H1 (cell line): ENCODE results near the gene RUFY2. TPM values are rescaled to one million over a fixed set of nuclear protein-coding genes. Genes with fewer than 3 reads are reported as not detected.

Experiments used
- CTCF ChIA-PET: fragments of 300-600 bp; sonication (Branson Sonifier 250); formaldehyde crosslinking; loops from one replicate; lab custom pipeline; 2021; ENCODE audit not compliant: partially characterized antibody; lab: Charles Lee
- POLR2A ChIA-PET: fragments of 300-600 bp; sonication (Branson Sonifier 250); formaldehyde crosslinking; loops from one replicate; lab custom pipeline; 2021; ENCODE audit warnings: inconsistent platforms; ENCODE audit not compliant: partially characterized antibody; lab: Charles Lee
- DNase-seq, 2 experiments: peaks; one replicate each; pipeline versions ENCODE4 v3.0.0 to v3.0.0-alpha.2; 2010 to 2022; ENCODE audit warnings: low spot score in 2 of 2, low read depth in 1 of 2, mixed read lengths in 1 of 2
- FAIRE-seq: peaks from 2 replicates; lab custom pipeline; 2011; peaks lifted over from hg19 to GRCh38; lab: Jason Lieb, UNC
- H2AFZ ChIP-seq: 2 replicates; pipeline ENCODE4 v1.8.1; 2012; ENCODE audit warnings: low read length, inconsistent platforms
- H2AK5ac ChIP-seq: 2 replicates; pipeline ENCODE4 v1.6.1; 2013; ENCODE audit warnings: low read depth, low read length
- H2BK120ac ChIP-seq: replicated peaks from 2 replicates; pipeline ENCODE3; 2013; ENCODE audit warnings: low read depth, low read length, inconsistent platforms
- H2BK12ac ChIP-seq: 2 replicates; pipeline ENCODE4 v1.6.1; 2013; ENCODE audit warnings: low read depth, low read length
- H2BK15ac ChIP-seq: 2 replicates; pipeline ENCODE4 v1.6.1; 2013; ENCODE audit warnings: low read length
- H2BK20ac ChIP-seq: 2 replicates; pipeline ENCODE4 v1.6.1; 2013; ENCODE audit warnings: low read length
- H2BK5ac ChIP-seq: 2 replicates; pipeline ENCODE4 v1.6.1; 2013; ENCODE audit warnings: low read depth, low read length
- H3K14ac ChIP-seq: 2 replicates; pipeline ENCODE4 v1.6.1; 2013; ENCODE audit warnings: inconsistent platforms; ENCODE audit not compliant: insufficient read length
- H3K18ac ChIP-seq: 2 replicates; pipeline ENCODE4 v1.6.1; 2013; ENCODE audit warnings: low read length; ENCODE audit errors: extremely low read depth
- H3K23ac ChIP-seq: 2 replicates; pipeline ENCODE4 v1.6.1; 2013; ENCODE audit warnings: inconsistent platforms; ENCODE audit not compliant: insufficient read length
- H3K23me2 ChIP-seq: 2 replicates; pipeline ENCODE4 v1.6.1; 2013; ENCODE audit warnings: low read depth, low read length
- H3K27ac ChIP-seq: 2 replicates; pipeline ENCODE4 v1.6.1; 2011; ENCODE audit warnings: low read depth, low read length, inconsistent platforms
- H3K27me3 ChIP-seq, 4 experiments: replicated peaks in 1 of 4; 1 replicate in 1 of 4; 2 replicates in 3 of 4; pipeline versions ENCODE4 v1.6.1 to v1.8.1; 2011 to 2013; ENCODE audit warnings: low read length in 3 of 4, mild to moderate bottlenecking in 3 of 4, inconsistent platforms in 2 of 4, mixed read lengths in 2 of 4, moderate library complexity in 1 of 4; ENCODE audit not compliant: control insufficient read depth in 3 of 4, insufficient read depth in 3 of 4; ENCODE audit errors: extremely low read depth in 1 of 4
- H3K36me3 ChIP-seq, 4 experiments: 2 replicates each; pipeline versions ENCODE4 v1.6.1 to v1.8.1; 2011 to 2013; ENCODE audit warnings: mild to moderate bottlenecking in 4 of 4, low read length in 3 of 4, moderate library complexity in 2 of 4, control low read depth in 1 of 4, inconsistent platforms in 1 of 4; ENCODE audit not compliant: insufficient read depth in 4 of 4, control insufficient read depth in 2 of 4
- H3K4ac ChIP-seq: replicated peaks from 2 replicates; pipeline ENCODE3; 2013; ENCODE audit warnings: low read length, low read depth, mixed read lengths, inconsistent platforms; ENCODE audit not compliant: insufficient read length
- H3K4me1 ChIP-seq, 4 experiments: replicated peaks in 1 of 4; 1 replicate in 1 of 4; 2 replicates in 3 of 4; pipeline versions ENCODE4 v1.6.1 to v1.8.1; 2011 to 2013; ENCODE audit warnings: low read length in 3 of 4, inconsistent platforms in 2 of 4, mixed read lengths in 1 of 4; ENCODE audit not compliant: insufficient read depth in 4 of 4, control insufficient read depth in 3 of 4
- H3K4me2 ChIP-seq, 2 experiments: 2 replicates each; pipeline versions ENCODE4 v1.6.1 to v1.8.1; 2011 to 2013; ENCODE audit warnings: low read depth in 2 of 2, low read length in 2 of 2, control low read depth in 1 of 2, inconsistent platforms in 1 of 2, mild to moderate bottlenecking in 1 of 2; ENCODE audit not compliant: insufficient read depth in 1 of 2
- H3K4me3 ChIP-seq, 4 experiments: fragments of 200-600, 300-600 bp in 1 of 4; sonication (generic), shearing (Covaris generic), sonication (Bioruptor Twin) in 1 of 4; 2 replicates each; pipeline versions ENCODE4 v1.5.1 to v1.8.1; 2011 to 2016; ENCODE audit warnings: low read length in 4 of 4, low read depth in 3 of 4, control low read depth in 2 of 4, inconsistent platforms in 2 of 4, mild to moderate bottlenecking in 2 of 4, mixed read lengths in 1 of 4, moderate library complexity in 1 of 4; ENCODE audit not compliant: insufficient read depth in 2 of 4; ENCODE audit errors: extremely low read depth in 1 of 4
- H3K56ac ChIP-seq: replicated peaks from 2 replicates; pipeline ENCODE3; 2013; ENCODE audit warnings: low read depth, mild to moderate bottlenecking, mixed read lengths, low read length, inconsistent platforms; ENCODE audit not compliant: insufficient read length
- H3K79me1 ChIP-seq: 2 replicates; pipeline ENCODE4 v1.6.1; 2013; ENCODE audit warnings: low read depth, low read length, control low read depth
- H3K79me2 ChIP-seq, 2 experiments: 2 replicates each; pipeline versions ENCODE4 v1.6.1 to v1.8.1; 2012 to 2013; ENCODE audit warnings: low read length in 2 of 2, mild to moderate bottlenecking in 2 of 2, inconsistent platforms in 1 of 2; ENCODE audit not compliant: insufficient read depth in 2 of 2, control insufficient read depth in 1 of 2
- H3K9ac ChIP-seq, 4 experiments: replicated peaks in 1 of 4; 1 replicate in 1 of 4; 2 replicates in 3 of 4; pipeline versions ENCODE4 v1.6.1 to v1.8.1; 2011 to 2013; ENCODE audit warnings: low read depth in 3 of 4, low read length in 3 of 4, control low read depth in 2 of 4, mild to moderate bottlenecking in 2 of 4, moderate library complexity in 2 of 4, inconsistent platforms in 1 of 4; ENCODE audit errors: extremely low read depth in 1 of 4
- H3K9me3 ChIP-seq, 2 experiments: 2 replicates each; pipeline versions ENCODE4 v1.6.1 to v1.8.1; 2012 to 2013; ENCODE audit warnings: mild to moderate bottlenecking in 2 of 2, moderate library complexity in 2 of 2, control low read depth in 1 of 2, inconsistent platforms in 1 of 2, low read depth in 1 of 2, low read length in 1 of 2, mixed read lengths in 1 of 2; ENCODE audit not compliant: insufficient read depth in 2 of 2
- H4K20me1 ChIP-seq, 2 experiments: replicated peaks in 1 of 2; 2 replicates each; pipeline versions ENCODE3 to v1.8.1; 2011 to 2013; ENCODE audit warnings: inconsistent platforms in 2 of 2, low read length in 2 of 2, mild to moderate bottlenecking in 1 of 2; ENCODE audit not compliant: insufficient read depth in 2 of 2, control insufficient read depth in 1 of 2
- H4K5ac ChIP-seq: 2 replicates; pipeline ENCODE4 v1.6.1; 2013; ENCODE audit warnings: low read length, low read depth, mixed read lengths, inconsistent platforms; ENCODE audit not compliant: insufficient read length
- H4K8ac ChIP-seq: 2 replicates; pipeline ENCODE4 v1.8.0; 2013; ENCODE audit warnings: mild to moderate bottlenecking, moderate library complexity, low read length, inconsistent platforms; ENCODE audit not compliant: insufficient read depth; ENCODE audit errors: extremely low read depth
- H4K91ac ChIP-seq: replicated peaks from 2 replicates; pipeline ENCODE3; 2013; ENCODE audit warnings: low read length, mixed read lengths, inconsistent platforms; ENCODE audit not compliant: insufficient read length
- CBX8 ChIP-seq: fragments of 300-800, 300-1000 bp; sonication (generic); IDR thresholded peaks from 2 replicates; pipeline ENCODE4 v1.7.1; 2016; ENCODE audit warnings: low read depth, low read length, borderline replicate concordance
- CTBP2 ChIP-seq: IDR thresholded peaks from 2 replicates; pipeline ENCODE4 v1.7.0; 2011; ENCODE audit warnings: borderline replicate concordance, mild to moderate bottlenecking, moderate library complexity, mixed read lengths, low read length; ENCODE audit not compliant: insufficient read depth, insufficient read length
- EP300 ChIP-seq, 2 experiments: IDR thresholded peaks; 1 replicate in 1 of 2; 2 replicates in 1 of 2; pipeline ENCODE4 v1.6.1; 2011 to 2012; ENCODE audit warnings: low read depth in 2 of 2, low read length in 2 of 2, mild to moderate bottlenecking in 2 of 2, borderline replicate concordance in 1 of 2, inconsistent platforms in 1 of 2, moderate library complexity in 1 of 2
- GTF2F1 ChIP-seq: IDR thresholded peaks from 2 replicates; pipeline ENCODE4 v1.6.1; 2012; ENCODE audit warnings: low read depth, low read length, improper control_type of control experiment, borderline replicate concordance
- POLR2A ChIP-seq, 2 experiments: IDR thresholded peaks; 1 replicate in 1 of 2; 2 replicates in 1 of 2; pipeline ENCODE4 v1.6.1; 2011; ENCODE audit warnings: low read depth in 2 of 2, low read length in 2 of 2, mild to moderate bottlenecking in 2 of 2; ENCODE audit errors: control extremely low read depth in 1 of 2
- POLR2AphosphoS5 ChIP-seq: IDR thresholded peaks from 2 replicates; pipeline ENCODE4 v1.6.1; 2011; ENCODE audit warnings: low read depth, low read length
- RBBP5 ChIP-seq: IDR thresholded peaks from 2 replicates; pipeline ENCODE4 v1.7.1; 2012; ENCODE audit warnings: low read depth, mild to moderate bottlenecking, inconsistent platforms, low read length, moderate library complexity, borderline replicate concordance
- SIRT6 ChIP-seq: IDR thresholded peaks from one replicate; pipeline ENCODE4 v1.7.1; 2012; ENCODE audit warnings: low read length, inconsistent platforms
- SRF ChIP-seq: IDR thresholded peaks from 2 replicates; pipeline ENCODE4 v1.6.1; 2011; ENCODE audit warnings: mild to moderate bottlenecking, low read depth, low read length, moderate library complexity
- TEAD4 ChIP-seq: IDR thresholded peaks from 2 replicates; pipeline ENCODE4 v1.6.1; 2012; ENCODE audit warnings: low read depth, low read length, inconsistent platforms, mixed read lengths
- WGBS, 2 experiments: shearing (Covaris generic) in 1 of 2; methylation state at CpG; one replicate each; pipeline versions ENCODE4 v1.1.6 to v1.1.7; 2013 to 2015; ENCODE audit warnings: low lambda C conversion rate in 2 of 2, mixed read lengths in 2 of 2, inconsistent platforms in 1 of 2, low coverage in 1 of 2, missing lambda C conversion rate in 1 of 2; ENCODE audit not compliant: insufficient replicate concordance in 2 of 2, insufficient coverage in 1 of 2, insufficient read length in 1 of 2; ENCODE audit errors: extremely low coverage in 1 of 2, missing lambda C conversion rate in 1 of 2; 5-methylcytosine and 5-hydroxymethylcytosine counted together
- polyA plus RNA-seq, 7 experiments: library from polyadenylated mRNA; depleted of rRNA in 3 of 7; stranded (reverse) in 5 of 7; unstranded in 2 of 7; fragments of >200 nt in 5 of 7; fragments of 200-250 nt in 2 of 7; gene quantifications; 1 replicate in 5 of 7; 2 replicates in 1 of 7; 4 replicates in 1 of 7; pipeline versions ENCODE4 v1.2.1 to v1.2.3, GENCODE V29; 2011 to 2013; ENCODE audit warnings: missing spikeins in 2 of 7, mixed read lengths in 2 of 7
- total RNA-seq: library from RNA; stranded (reverse); fragmentation: NEBNext Ultra II Directional; extraction: Animal tissue kit (Norgen Biotek cat#: 25700); gene quantifications from 2 replicates; pipeline ENCODE4 v1.2.1, GENCODE V29; 2021

Gene RUFY2
- total and polyA plus RNA-seq, 2 of the 8 experiments (the other 6 are each of a cell fraction or from before 2014, with no cell fraction given), result 3.4 to 12.0 TPM

DNA sequence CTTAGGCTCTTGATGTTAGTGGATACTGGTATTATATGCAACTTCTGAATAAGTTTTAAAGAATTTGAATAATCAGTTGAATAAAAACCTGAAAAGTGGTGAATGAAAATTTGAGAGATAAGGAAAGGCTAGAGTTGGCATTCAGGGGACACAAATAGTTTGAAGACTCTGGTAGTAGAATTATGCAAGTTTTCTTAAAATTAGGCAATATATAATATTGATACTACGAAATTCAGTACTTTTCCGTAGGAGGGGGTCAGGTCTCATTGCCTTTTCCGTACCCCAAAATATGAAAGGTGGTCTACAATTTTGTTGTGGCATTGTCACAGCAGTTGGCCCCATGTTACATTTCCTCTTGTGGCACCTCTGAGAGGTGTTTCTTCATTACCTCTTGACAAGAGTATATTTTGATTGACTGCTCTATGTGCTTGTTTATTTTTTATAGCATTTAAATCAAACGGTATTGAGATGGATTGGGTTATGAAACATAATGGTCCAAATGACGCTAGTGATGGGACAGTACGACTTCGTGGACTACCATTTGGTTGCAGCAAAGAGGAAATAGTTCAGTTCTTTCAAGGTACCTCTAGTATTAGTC lies 70.2 kb downstream of the RUFY2 start:
- no peak overlapping the region for H2BK120ac ChIP-seq
- peak overlapping the region in 1 of 4 experiments; percentile 99; a peak in 2 of 8 replicates for H3K4me3 ChIP-seq
- H3K9ac ChIP-seq, result no peak overlapping the region
- POLR2A ChIA-PET, result no interaction called here
- H4K8ac ChIP-seq, result no peak overlapping the region
- H3K79me1 ChIP-seq, result peaks cover 3% of the 10 kb centered on the region
- no peaks in the 10 kb centered on the region for H3K9me3 ChIP-seq
- H3K4me1 ChIP-seq, result peaks cover 0 to 2% (median under 1%) of the 10 kb centered on the region in 4 experiments; a peak in 2 of 7 replicates
- H3K36me3 ChIP-seq, result peaks cover 28 to 64% (median 36%) of the 10 kb centered on the region in 4 experiments
- FAIRE-seq, result no peak
- no peak for DNase-seq
- WGBS, 2 experiments, result 89% methylated on average over 7 of the region's 7 CpGs; no CpG with 5 or more reads in 1 of the 2 experiments
- H2BK5ac ChIP-seq, result no peak overlapping the region
- H4K91ac ChIP-seq, result no peak overlapping the region
- H3K27me3 ChIP-seq, result no peaks in the 10 kb centered on the region
- no peak overlapping the region for H4K5ac ChIP-seq
- no peak overlapping the region for H3K14ac ChIP-seq
- peaks cover 43 to 91% of the 10 kb centered on the region in 2 experiments for H3K79me2 ChIP-seq
- H3K23ac ChIP-seq, result no peak overlapping the region
- H2BK20ac ChIP-seq, result no peak overlapping the region
- no peak overlapping the region for H3K4ac ChIP-seq
- H3K23me2 ChIP-seq, result peaks cover 2% of the 10 kb centered on the region; the same call in 1 of the 2 replicates
- H3K27ac ChIP-seq, result no peak overlapping the region
- no peak overlapping the region for H2BK12ac ChIP-seq
- peaks cover 30 to 41% of the 10 kb centered on the region in 2 experiments for H4K20me1 ChIP-seq
- H3K4me2 ChIP-seq, result peak overlapping the region; percentile 33 to 83; a peak in 3 of 4 replicates
- CTCF ChIA-PET, result interaction anchor here (0.8 kb wide), 1 partner anchor 11 kb away, joined by 4 read pairs; no protein-coding TSS in a partner anchor
- no peak overlapping the region for H2AFZ ChIP-seq
- TF ChIP-seq EP300 (IDR thresholded peaks at IDR 0.05; ENCODE audit: borderline replicate concordance in 1 of 2, low read depth in 2 of 2, low read length in 2 of 2) (no peak), CTBP2 (no peak), RBBP5 (no peak), POLR2AphosphoS5 (peak; percentile 38; the same call in 1 of the 2 replicates), SRF (no peak), CBX8 (no peak), GTF2F1 (no peak), TEAD4 (no peak), SIRT6 (no peak), POLR2A (IDR thresholded peaks at IDR 0.05; ENCODE audit: control extremely low read depth in 1 of 2, low read depth in 2 of 2, low read length in 2 of 2) (peak in 1 of 2 experiments; percentile 55; a peak in 2 of 3 replicates)
- no peak overlapping the region for H2BK15ac ChIP-seq
- H3K56ac ChIP-seq, result no peak overlapping the region
- H2AK5ac ChIP-seq, result no peak overlapping the region
- no peak overlapping the region for H3K18ac ChIP-seq
